RCC 7860 (cell line): ENCODE measurements around the gene ITIH4.

Experiments used
- DNase-seq: peaks from one replicate; pipeline ENCODE4 v3.0.0-alpha.2; 2015; ENCODE audit warnings: low spot score
- FAIRE-seq: peaks from 2 replicates; lab custom pipeline; 2012; peaks lifted over from hg19 to GRCh38; lab: Jason Lieb, UNC

Gene ITIH4

DNA sequence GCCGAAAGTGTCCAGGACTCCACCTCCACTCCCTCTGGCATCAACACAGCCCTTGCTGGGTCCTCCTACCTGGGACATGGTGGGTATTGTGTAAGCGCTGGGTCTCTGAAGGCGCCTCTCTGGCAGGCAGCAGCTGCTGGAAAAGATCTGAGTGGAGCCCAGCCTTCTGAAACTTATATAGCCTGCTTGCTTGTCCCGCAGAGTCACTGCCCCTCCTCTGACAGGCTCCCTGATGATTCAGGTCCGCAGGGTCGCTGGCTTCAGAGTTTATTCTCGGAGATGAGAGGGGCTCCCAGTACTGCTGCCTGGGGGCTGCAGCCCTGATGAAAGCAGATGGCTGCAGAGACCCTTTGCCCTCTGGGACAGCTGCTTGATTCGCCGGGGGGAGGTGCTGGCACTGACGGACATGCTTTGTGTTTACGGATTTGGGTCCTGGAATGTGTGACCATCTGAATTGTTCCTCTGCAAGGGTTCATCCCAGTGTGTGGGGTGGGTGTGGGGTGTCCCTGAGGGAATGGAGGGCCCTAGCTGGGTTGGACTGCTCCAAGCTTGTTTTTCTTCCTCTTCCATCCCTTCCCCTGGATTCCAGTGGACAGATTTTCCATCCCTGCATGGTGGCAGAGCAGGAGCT lies 4.5 kb upstream of the ITIH4 start, which contains the start of gene MUSTN1:
Gene MUSTN1 (minus strand): TSS at position 149 of the 631 bp plus-strand sequence. CDS start 71 bp downstream, at position 78.
- DNase-seq = no peak
- FAIRE-seq = no peak

DNA sequence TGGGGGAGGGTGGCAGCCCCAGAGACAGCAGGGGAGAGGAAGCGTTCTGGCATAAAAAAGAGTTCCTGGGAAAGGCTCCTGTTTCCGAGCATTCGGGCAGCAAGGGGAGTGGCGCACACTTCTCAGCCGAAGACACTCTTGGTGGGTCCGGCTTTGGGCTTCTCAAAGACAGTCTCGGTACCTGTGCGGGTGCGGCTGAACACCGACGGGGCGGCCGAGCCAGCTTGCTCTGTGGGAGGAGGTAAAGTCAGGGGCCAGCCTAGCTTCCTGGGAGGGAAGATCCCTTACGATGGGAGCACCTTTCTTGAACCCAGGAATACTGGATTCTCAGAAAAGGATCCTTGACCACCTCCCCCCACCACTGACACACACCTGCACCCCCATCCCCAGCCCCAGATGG lies 2.7 kb upstream of the ITIH4 start:
- no peak for DNase-seq
- FAIRE-seq = no peak

DNA sequence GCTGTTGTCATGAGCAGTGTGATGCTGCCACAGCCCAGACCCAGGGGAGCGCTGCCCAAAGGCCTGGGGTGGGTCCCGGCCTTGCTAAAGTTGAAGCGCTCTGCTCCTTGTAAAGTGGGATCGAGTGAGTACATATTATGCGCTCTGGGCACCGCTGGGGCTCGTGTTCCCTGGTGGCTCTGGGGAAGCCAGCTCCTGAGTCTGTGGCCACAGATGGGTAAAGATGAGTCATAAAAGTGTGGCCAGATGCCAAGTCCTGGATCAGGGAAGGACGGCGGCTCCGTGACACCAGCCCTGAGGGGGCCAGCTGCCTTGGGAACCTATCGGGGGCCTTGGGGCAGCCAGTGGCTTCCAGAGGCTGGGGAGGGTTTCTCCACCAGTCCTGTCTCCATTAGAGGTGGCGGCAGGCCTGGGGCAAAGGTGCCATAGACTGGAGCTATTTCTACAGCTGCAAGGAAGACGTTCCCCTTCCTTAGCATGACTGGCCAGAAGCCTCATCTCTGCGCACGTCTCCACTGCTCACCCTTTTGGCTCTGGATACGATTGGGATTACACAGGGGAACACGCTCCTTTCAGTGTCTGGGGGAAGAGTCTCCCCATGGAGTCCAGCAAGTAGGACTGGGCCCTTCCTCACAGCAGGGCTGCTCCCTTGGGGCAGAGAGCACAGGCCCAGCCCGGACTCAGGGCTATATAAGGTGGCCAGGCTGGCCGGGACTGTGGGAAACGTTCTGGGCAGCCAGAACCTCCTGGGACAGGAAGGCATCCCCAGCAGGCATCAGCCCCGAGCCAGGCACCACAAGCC lies 1.2 kb upstream of the ITIH4 start:
- peak; percentile 81 for FAIRE-seq
- peak; percentile 82 for DNase-seq

DNA sequence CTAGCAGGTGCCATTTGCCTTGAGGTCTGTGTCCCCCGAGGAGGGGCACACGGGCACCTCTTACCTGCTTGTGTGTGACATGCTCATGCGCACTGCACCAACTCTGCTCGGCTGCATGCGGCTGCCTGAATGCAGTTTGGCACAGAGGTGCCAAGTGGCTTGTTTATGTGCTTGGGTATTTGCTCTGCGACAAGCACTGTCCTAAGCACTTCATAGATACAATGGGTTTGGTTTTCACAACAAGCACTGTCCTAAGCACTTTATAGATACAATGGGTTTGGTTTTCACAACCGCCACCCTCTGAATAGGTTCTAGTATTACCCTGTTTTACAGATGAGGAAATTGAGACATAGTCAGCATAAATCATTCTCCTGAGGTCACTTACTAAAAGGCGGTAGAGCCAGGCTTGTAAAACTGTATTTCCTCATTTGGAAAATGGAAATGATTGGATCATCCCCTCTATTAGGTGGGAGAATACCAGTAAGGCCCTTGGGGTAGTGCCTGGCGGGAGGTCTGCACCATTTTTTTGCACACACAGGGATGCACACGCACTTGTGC lies 487 bp downstream of the ITIH4 start:
- DNase-seq (no peak), FAIRE-seq (no peak)

DNA sequence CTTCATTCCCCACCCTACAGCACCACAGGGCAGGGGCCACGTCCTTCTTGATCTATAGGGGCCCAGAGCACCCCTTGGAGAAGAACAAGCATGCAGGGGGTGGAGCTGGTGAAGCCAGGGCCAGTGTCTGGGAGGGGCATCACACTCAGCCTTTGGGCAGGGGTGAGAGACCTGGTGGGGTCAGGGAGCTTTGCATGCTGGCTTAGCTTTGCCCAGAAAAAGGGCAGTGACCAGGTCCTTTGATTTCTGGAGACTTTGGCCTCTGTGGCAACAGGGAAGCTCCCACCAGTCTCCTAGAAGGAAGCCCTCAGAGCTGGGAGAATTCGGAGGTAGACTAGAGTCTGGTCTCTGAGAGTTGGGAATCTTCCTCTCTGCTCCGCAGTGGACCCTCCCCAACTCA lies 990 bp downstream of the ITIH4 start:
- FAIRE-seq = no peak
- DNase-seq = no peak

DNA sequence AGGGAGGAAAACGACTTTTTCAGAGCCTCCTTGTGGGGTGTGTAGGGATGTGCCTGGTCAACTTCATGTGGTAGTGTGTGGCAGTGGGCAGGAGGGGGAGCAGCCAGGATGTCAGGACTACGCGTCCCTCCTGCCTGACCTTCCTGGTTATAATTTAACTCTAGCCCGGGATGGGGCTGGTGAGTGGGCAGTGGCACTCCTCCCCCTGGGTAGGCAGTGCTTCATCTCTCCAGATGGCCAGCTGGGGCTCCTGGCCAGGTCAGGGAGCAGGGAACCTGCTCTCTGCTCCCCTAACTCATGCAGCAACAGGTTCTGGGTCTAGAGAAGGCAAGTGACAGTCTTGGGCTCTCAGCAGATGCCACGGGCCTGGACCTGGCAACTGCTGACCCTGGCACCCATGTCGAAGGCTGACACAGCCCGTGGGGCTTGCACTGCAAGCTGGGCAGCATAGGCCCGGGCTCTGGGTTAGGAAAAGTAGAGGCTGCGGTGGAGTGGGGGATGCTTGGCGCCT lies 2.6 kb downstream of the ITIH4 start:
- FAIRE-seq (peak; percentile 83), DNase-seq (peak; percentile 84)

DNA sequence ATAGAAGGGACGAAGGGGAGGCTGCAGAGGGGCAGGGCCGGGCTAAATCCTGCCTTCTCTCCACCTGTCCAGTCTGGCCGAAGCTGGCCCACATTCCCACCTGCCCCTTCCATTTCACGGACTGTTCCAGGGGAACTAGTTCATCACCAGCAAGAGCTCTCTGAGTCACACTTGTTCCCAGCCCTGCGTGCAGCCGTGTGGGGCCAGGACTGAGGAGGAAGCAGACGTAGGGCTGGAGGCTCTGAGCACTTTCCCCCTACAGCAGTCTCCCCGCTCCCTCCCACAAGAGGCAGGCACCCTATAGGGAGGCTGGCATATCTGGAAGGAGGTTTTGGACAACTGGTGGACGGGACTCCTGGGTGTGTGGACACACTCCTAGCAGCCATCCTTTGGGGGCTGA lies 3.0 kb downstream of the ITIH4 start:
- FAIRE-seq (peak; percentile 31), DNase-seq (peak; percentile 57)

DNA sequence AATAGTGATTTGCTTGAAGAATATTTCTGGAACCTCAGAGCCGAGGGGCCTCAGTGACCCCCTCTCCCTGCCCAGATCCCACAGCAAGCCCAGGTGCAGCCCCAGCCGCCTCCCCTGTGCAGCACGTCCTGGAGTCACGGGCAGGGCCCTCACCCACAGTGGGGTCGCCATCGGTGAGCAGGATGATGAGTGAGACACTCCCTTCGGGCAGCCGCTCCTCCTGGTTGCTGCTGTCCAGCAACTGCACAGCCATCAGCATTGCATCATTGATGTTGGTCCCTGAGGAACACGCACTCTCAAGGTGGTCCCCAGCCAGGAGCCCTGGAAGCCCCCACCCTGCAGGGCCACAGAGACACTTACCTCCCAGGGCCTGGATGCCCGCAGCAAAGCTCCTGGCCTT lies 6.4 kb downstream of the ITIH4 start:
- no peak for FAIRE-seq

DNA sequence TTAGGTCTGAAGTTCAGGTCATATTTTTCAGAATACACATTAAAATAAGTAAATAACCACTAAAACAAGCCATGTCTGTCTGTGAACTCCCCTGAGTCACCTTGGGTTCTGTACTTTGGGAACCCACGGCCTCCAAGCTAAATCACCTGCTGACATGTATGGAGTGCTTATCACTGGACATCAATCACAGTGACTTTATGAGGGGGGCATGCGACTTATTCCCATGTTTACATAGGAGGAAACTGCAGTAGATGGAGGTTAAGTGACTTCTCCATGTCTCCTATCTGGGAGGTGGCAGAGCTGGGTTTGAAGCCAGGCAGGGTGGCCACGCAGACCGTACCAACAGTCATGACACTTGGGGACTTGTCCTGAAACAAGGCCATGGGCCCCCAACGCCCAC lies 8.1 kb downstream of the ITIH4 start:
- no peak for DNase-seq
- FAIRE-seq = no peak

More for the DNA sequence above, 6.4 kb downstream of the ITIH4 start:
- no peak for DNase-seq

DNA sequence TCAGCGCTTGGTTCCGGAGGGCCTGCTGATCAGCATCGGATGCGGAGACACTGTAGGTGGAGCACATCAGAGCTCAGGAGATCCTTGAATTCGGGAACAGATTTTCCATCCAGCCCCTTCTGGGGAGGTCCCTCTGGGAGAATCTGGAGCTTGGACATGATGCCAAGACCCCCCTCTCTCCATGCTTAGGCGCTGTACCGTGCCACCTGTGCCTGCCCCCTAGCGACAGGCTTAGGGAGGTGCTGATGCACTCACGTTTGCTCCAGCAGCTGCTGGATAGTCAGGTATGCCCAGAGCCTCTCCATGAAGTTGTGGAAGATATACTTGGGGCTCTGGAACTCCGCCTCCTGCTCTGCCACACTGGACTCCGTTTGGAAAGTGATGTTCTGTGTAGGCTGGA lies 9.7 kb downstream of the ITIH4 start:
- DNase-seq (no peak), FAIRE-seq (no peak)

DNA sequence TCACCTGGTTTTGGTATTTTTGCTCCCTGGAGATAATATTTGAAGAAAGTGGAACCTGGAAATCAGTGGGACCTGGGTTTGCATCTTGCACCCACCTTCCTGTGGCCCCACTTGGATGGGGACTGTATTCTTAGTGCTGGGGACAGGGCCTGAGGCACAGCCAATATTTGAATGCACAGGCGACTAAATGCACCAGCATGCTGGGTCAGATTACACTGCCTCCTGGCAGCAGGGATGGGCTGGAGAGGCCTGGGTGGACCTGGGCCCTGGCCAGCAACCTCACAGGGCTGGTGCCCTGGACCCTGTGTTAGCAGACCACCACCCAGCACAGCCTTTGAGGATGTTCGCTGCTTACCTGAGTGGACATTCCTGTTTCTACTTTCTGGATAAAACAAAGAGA lies 10.5 kb downstream of the ITIH4 start:
- no peak for FAIRE-seq
- no peak for DNase-seq

DNA sequence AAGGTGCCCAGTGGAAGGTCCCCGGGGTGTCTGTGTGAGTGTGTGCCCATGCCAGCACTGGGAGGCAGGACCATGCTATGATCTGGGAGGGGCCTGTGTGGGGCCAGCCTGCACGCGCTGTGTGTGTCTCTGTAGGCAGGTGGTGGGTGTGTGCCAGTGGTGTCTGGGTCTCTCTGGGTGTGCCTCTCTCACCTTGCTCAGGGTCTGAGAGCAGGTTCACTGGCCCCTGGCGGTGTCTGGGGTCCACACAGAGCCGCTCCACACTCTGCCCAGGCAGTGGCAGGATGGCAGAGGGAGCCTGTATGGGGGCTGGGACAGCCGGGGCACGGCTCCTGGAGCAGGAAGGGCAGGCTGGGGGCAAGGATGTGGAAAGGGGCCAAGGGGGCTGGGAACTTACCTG lies 12.6 kb downstream of the ITIH4 start:
- DNase-seq (no peak), FAIRE-seq (no peak)

DNA sequence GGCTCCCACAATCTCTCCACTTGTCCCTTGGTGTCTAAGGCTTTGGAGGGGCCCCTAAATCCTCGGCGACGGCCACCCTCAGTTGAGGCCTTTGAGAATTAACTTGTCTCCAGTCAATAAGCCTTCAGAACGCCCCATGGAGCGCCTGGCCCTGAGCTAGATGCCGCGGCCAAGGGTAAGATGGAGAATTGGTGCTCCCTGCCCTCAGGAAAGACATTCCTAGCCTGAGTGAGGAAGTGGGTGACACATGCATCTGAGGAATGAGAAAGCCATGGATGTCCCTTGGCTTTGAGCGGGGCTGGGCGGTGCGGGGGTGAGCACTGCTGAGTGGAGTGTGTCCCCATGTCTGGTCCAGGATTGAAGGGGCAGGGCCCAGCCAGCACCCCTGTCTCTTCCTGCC lies 13.3 kb downstream of the ITIH4 start:
- DNase-seq = no peak
- FAIRE-seq = no peak

DNA sequence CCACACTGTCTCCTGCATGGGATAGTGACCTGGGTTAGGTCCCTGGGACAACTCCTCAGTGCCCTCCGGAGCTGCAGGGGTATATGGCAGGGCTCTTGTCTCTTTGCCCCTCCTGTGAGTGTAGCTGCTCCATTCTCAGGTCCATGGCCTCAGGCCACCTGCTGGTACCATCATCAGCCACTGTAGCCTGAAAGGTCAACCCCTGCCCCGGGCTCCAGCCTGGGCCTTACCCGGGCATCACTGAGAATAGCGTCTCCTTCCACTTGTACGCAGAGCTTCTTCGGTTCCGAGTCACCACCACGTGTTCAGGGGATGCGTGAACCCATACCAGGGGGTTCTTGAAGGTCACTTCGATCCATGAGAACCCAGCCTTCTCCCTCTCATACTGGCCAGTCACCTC lies 13.8 kb downstream of the ITIH4 start:
- no peak for FAIRE-seq
- no peak for DNase-seq

DNA sequence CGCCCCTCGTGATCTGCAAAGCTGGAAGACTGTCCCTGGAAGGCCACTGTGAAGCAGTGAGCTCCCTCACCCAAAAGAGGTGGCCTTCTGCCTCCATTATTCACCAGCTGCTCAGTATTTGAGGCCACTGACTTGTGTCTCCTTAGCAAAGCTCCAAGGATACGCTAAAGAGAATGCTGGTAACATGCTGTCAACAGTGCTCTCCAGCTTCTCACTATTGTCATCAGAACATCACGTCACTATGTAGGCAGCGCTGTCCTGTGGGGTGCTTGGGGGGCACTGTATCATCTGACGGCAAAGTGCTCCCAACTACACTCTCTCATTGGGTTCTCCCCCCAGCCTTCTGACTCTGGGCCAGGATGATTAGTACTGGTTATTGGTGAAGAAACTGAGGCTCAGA lies 14.3 kb downstream of the ITIH4 start:
- FAIRE-seq (no peak), DNase-seq (no peak)

DNA sequence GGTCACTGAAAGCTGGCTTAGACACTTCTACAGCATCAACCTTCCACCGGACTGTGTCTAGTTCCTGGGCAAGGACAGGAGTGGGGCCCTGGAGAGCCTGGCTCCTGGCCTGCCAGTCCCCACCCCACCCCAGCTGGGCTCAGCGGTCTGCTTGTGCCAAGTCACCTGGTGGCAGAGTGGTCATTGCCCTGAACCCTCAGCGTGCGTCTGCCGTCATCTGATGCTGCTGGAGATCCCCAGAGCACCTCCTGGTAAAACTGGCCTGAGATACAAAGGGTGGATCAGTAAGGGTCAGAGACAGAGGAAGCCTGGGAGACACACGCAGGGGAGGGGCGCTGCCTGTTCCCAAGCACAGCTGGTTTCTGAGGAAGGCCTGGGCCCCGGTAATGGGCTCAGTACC lies 16.7 kb downstream of the ITIH4 start:
- FAIRE-seq (no peak), DNase-seq (no peak)

DNA sequence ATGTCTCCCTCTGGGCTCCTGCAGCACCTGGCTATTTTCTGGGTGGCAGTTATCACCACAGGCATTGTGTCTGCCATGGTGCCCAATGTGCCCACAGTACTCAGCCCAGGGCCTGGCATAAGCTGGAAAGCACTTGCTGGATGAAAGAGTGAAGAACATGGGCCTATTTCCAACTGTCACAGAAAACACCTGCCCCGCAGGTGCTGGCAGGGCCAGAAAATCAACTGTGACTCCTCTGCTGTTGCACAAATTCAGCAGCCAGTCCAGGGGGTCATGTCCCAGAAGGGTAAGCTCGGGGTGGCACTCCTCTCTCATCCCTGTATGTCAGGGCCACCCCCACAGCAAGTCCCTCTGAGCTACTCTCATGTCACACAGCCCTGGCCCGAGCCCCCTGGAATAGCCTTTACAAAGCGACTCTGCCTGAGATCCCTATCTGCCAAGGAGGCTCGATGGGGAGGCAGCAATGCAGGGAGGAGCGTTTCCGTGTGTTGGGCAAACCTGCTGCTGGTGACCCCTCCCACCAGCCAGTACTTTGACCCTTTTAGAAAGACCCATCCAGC lies 18.9 kb downstream of the ITIH4 start:
- DNase-seq = no peak
- no peak for FAIRE-seq

DNA sequence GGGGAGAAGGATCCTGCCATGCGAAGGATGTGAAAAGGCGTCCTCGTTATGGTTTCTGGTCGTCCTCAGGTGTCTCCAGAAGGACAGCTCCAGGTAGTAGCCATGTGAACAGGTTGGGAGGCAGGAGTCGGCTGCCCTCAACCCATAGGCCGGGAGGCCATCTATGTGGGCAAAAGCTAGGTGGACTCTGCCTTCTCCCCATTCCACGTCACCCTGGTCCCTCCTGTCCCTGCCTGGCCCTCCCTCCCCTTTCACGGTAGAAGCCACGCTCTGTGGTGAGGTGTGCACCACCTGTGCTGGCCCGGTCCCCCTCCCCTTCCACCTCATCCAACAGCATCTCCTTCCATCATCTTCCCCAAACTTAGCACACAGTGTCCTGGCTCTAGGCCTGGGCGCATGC lies 19.5 kb downstream of the ITIH4 start:
- FAIRE-seq (no peak), DNase-seq (no peak)

DNA sequence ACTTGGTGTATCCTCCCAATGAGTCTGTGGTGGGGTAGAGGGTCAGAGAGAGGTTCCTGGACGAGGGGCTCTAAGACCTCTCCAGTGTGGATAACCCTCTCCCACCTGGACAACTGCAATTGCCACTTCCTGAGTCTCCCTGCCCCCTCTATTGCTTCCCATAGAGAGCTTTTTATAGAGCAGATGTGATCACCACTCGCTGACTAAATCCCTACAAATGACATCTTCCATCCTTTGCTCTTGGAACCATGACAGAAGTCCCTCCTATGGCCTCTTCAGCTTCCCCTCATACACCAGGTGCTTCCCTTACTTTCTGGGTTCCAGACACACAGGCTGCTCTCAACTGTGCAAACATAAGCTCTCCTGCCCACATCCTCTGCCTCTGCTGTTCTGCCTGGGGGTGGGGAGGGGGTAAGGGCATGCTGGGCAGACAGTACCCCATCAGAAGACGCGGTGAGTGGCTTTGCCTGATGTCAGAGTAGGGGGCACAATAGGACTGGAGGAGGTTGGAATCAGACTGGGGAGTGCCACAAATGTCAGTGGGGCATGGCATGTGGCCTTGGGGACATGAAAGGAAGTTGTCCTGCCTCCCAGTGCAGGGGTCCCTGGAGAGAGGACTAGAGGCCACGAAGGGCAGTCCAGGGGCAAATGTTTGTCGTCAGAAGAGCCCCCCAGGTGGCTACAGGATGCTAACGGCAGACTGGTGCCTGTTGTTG lies 20.7 kb downstream of the ITIH4 start:
- DNase-seq = no peak
- no peak for FAIRE-seq

DNA sequence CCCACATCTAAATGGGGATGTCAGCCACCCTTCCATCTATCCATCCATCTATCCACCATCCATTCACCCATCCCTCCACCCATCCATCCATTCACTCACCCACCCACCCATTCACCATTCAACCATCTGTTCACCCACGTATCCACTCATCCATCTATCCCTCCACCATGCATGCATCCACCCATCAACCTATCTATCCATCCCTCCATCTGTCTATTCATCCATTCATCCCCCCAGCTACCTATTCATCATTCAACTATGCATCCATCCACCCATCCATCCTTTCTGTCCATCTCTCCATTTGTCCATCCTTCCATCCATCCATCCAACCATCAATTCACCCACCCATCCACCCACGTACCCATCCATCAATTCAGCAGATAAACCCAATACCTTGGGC lies 21.3 kb downstream of the ITIH4 start:
- no peak for DNase-seq
- FAIRE-seq = no peak
